H1 (cell line): ENCODE data around the gene PACS1. TPM values are rescaled to one million over a fixed set of nuclear protein-coding genes. Genes with fewer than 3 reads are reported as not detected.

Experiments used
- CTCF ChIA-PET: fragments of 300-600 bp; sonication (Branson Sonifier 250); formaldehyde crosslinking; loops from one replicate; lab custom pipeline; 2021; ENCODE audit not compliant: partially characterized antibody; lab: Charles Lee
- POLR2A ChIA-PET: fragments of 300-600 bp; sonication (Branson Sonifier 250); formaldehyde crosslinking; loops from one replicate; lab custom pipeline; 2021; ENCODE audit warnings: inconsistent platforms; ENCODE audit not compliant: partially characterized antibody; lab: Charles Lee
- DNase-seq, 2 experiments: peaks; one replicate each; pipeline versions ENCODE4 v3.0.0 to v3.0.0-alpha.2; 2010 to 2022; ENCODE audit warnings: low spot score in 2 of 2, low read depth in 1 of 2, mixed read lengths in 1 of 2
- FAIRE-seq: peaks from 2 replicates; lab custom pipeline; 2011; peaks lifted over from hg19 to GRCh38; lab: Jason Lieb, UNC
- H2AFZ ChIP-seq: 2 replicates; pipeline ENCODE4 v1.8.1; 2012; ENCODE audit warnings: low read length, inconsistent platforms
- H2AK5ac ChIP-seq: 2 replicates; pipeline ENCODE4 v1.6.1; 2013; ENCODE audit warnings: low read depth, low read length
- H2BK120ac ChIP-seq: replicated peaks from 2 replicates; pipeline ENCODE3; 2013; ENCODE audit warnings: low read depth, low read length, inconsistent platforms
- H2BK12ac ChIP-seq: 2 replicates; pipeline ENCODE4 v1.6.1; 2013; ENCODE audit warnings: low read depth, low read length
- H2BK15ac ChIP-seq: 2 replicates; pipeline ENCODE4 v1.6.1; 2013; ENCODE audit warnings: low read length
- H2BK20ac ChIP-seq: 2 replicates; pipeline ENCODE4 v1.6.1; 2013; ENCODE audit warnings: low read length
- H2BK5ac ChIP-seq: 2 replicates; pipeline ENCODE4 v1.6.1; 2013; ENCODE audit warnings: low read depth, low read length
- H3K14ac ChIP-seq: 2 replicates; pipeline ENCODE4 v1.6.1; 2013; ENCODE audit warnings: inconsistent platforms; ENCODE audit not compliant: insufficient read length
- H3K18ac ChIP-seq: 2 replicates; pipeline ENCODE4 v1.6.1; 2013; ENCODE audit warnings: low read length; ENCODE audit errors: extremely low read depth
- H3K23ac ChIP-seq: 2 replicates; pipeline ENCODE4 v1.6.1; 2013; ENCODE audit warnings: inconsistent platforms; ENCODE audit not compliant: insufficient read length
- H3K23me2 ChIP-seq: 2 replicates; pipeline ENCODE4 v1.6.1; 2013; ENCODE audit warnings: low read depth, low read length
- H3K27ac ChIP-seq: 2 replicates; pipeline ENCODE4 v1.6.1; 2011; ENCODE audit warnings: low read depth, low read length, inconsistent platforms
- H3K27me3 ChIP-seq, 4 experiments: replicated peaks in 1 of 4; 1 replicate in 1 of 4; 2 replicates in 3 of 4; pipeline versions ENCODE4 v1.6.1 to v1.8.1; 2011 to 2013; ENCODE audit warnings: low read length in 3 of 4, mild to moderate bottlenecking in 3 of 4, inconsistent platforms in 2 of 4, mixed read lengths in 2 of 4, moderate library complexity in 1 of 4; ENCODE audit not compliant: control insufficient read depth in 3 of 4, insufficient read depth in 3 of 4; ENCODE audit errors: extremely low read depth in 1 of 4
- H3K36me3 ChIP-seq, 4 experiments: 2 replicates each; pipeline versions ENCODE4 v1.6.1 to v1.8.1; 2011 to 2013; ENCODE audit warnings: mild to moderate bottlenecking in 4 of 4, low read length in 3 of 4, moderate library complexity in 2 of 4, control low read depth in 1 of 4, inconsistent platforms in 1 of 4; ENCODE audit not compliant: insufficient read depth in 4 of 4, control insufficient read depth in 2 of 4
- H3K4ac ChIP-seq: replicated peaks from 2 replicates; pipeline ENCODE3; 2013; ENCODE audit warnings: low read length, low read depth, mixed read lengths, inconsistent platforms; ENCODE audit not compliant: insufficient read length
- H3K4me1 ChIP-seq, 4 experiments: replicated peaks in 1 of 4; 1 replicate in 1 of 4; 2 replicates in 3 of 4; pipeline versions ENCODE4 v1.6.1 to v1.8.1; 2011 to 2013; ENCODE audit warnings: low read length in 3 of 4, inconsistent platforms in 2 of 4, mixed read lengths in 1 of 4; ENCODE audit not compliant: insufficient read depth in 4 of 4, control insufficient read depth in 3 of 4
- H3K4me2 ChIP-seq, 2 experiments: 2 replicates each; pipeline versions ENCODE4 v1.6.1 to v1.8.1; 2011 to 2013; ENCODE audit warnings: low read depth in 2 of 2, low read length in 2 of 2, control low read depth in 1 of 2, inconsistent platforms in 1 of 2, mild to moderate bottlenecking in 1 of 2; ENCODE audit not compliant: insufficient read depth in 1 of 2
- H3K4me3 ChIP-seq, 4 experiments: fragments of 200-600, 300-600 bp in 1 of 4; sonication (generic), shearing (Covaris generic), sonication (Bioruptor Twin) in 1 of 4; 2 replicates each; pipeline versions ENCODE4 v1.5.1 to v1.8.1; 2011 to 2016; ENCODE audit warnings: low read length in 4 of 4, low read depth in 3 of 4, control low read depth in 2 of 4, inconsistent platforms in 2 of 4, mild to moderate bottlenecking in 2 of 4, mixed read lengths in 1 of 4, moderate library complexity in 1 of 4; ENCODE audit not compliant: insufficient read depth in 2 of 4; ENCODE audit errors: extremely low read depth in 1 of 4
- H3K56ac ChIP-seq: replicated peaks from 2 replicates; pipeline ENCODE3; 2013; ENCODE audit warnings: low read depth, mild to moderate bottlenecking, mixed read lengths, low read length, inconsistent platforms; ENCODE audit not compliant: insufficient read length
- H3K79me1 ChIP-seq: 2 replicates; pipeline ENCODE4 v1.6.1; 2013; ENCODE audit warnings: low read depth, low read length, control low read depth
- H3K79me2 ChIP-seq, 2 experiments: 2 replicates each; pipeline versions ENCODE4 v1.6.1 to v1.8.1; 2012 to 2013; ENCODE audit warnings: low read length in 2 of 2, mild to moderate bottlenecking in 2 of 2, inconsistent platforms in 1 of 2; ENCODE audit not compliant: insufficient read depth in 2 of 2, control insufficient read depth in 1 of 2
- H3K9ac ChIP-seq, 4 experiments: replicated peaks in 1 of 4; 1 replicate in 1 of 4; 2 replicates in 3 of 4; pipeline versions ENCODE4 v1.6.1 to v1.8.1; 2011 to 2013; ENCODE audit warnings: low read depth in 3 of 4, low read length in 3 of 4, control low read depth in 2 of 4, mild to moderate bottlenecking in 2 of 4, moderate library complexity in 2 of 4, inconsistent platforms in 1 of 4; ENCODE audit errors: extremely low read depth in 1 of 4
- H3K9me3 ChIP-seq, 2 experiments: 2 replicates each; pipeline versions ENCODE4 v1.6.1 to v1.8.1; 2012 to 2013; ENCODE audit warnings: mild to moderate bottlenecking in 2 of 2, moderate library complexity in 2 of 2, control low read depth in 1 of 2, inconsistent platforms in 1 of 2, low read depth in 1 of 2, low read length in 1 of 2, mixed read lengths in 1 of 2; ENCODE audit not compliant: insufficient read depth in 2 of 2
- H4K20me1 ChIP-seq, 2 experiments: replicated peaks in 1 of 2; 2 replicates each; pipeline versions ENCODE3 to v1.8.1; 2011 to 2013; ENCODE audit warnings: inconsistent platforms in 2 of 2, low read length in 2 of 2, mild to moderate bottlenecking in 1 of 2; ENCODE audit not compliant: insufficient read depth in 2 of 2, control insufficient read depth in 1 of 2
- H4K5ac ChIP-seq: 2 replicates; pipeline ENCODE4 v1.6.1; 2013; ENCODE audit warnings: low read length, low read depth, mixed read lengths, inconsistent platforms; ENCODE audit not compliant: insufficient read length
- H4K8ac ChIP-seq: 2 replicates; pipeline ENCODE4 v1.8.0; 2013; ENCODE audit warnings: mild to moderate bottlenecking, moderate library complexity, low read length, inconsistent platforms; ENCODE audit not compliant: insufficient read depth; ENCODE audit errors: extremely low read depth
- H4K91ac ChIP-seq: replicated peaks from 2 replicates; pipeline ENCODE3; 2013; ENCODE audit warnings: low read length, mixed read lengths, inconsistent platforms; ENCODE audit not compliant: insufficient read length
- ATF2 ChIP-seq: IDR thresholded peaks from 2 replicates; pipeline ENCODE4 v1.6.1; 2012; ENCODE audit warnings: low read length, inconsistent platforms
- CTBP2 ChIP-seq: IDR thresholded peaks from 2 replicates; pipeline ENCODE4 v1.7.0; 2011; ENCODE audit warnings: borderline replicate concordance, mild to moderate bottlenecking, moderate library complexity, mixed read lengths, low read length; ENCODE audit not compliant: insufficient read depth, insufficient read length
- EP300 ChIP-seq, 2 experiments: IDR thresholded peaks; 1 replicate in 1 of 2; 2 replicates in 1 of 2; pipeline ENCODE4 v1.6.1; 2011 to 2012; ENCODE audit warnings: low read depth in 2 of 2, low read length in 2 of 2, mild to moderate bottlenecking in 2 of 2, borderline replicate concordance in 1 of 2, inconsistent platforms in 1 of 2, moderate library complexity in 1 of 2
- JUN ChIP-seq: IDR thresholded peaks from 2 replicates; pipeline ENCODE4 v1.6.1; 2011; ENCODE audit warnings: low read depth, mild to moderate bottlenecking, improper control_type of control experiment, low read length
- MAX ChIP-seq: IDR thresholded peaks from 2 replicates; pipeline ENCODE4 v1.6.1; 2012; ENCODE audit warnings: inconsistent platforms
- NANOG ChIP-seq: IDR thresholded peaks from 2 replicates; pipeline ENCODE4 v1.6.1; 2011; ENCODE audit warnings: low read length, low read depth, mild to moderate bottlenecking, inconsistent platforms; ENCODE audit not compliant: insufficient read depth, poor library complexity, severe bottlenecking
- SP2 ChIP-seq: IDR thresholded peaks from 2 replicates; pipeline ENCODE4 v1.6.1; 2012; ENCODE audit warnings: mild to moderate bottlenecking, low read length, inconsistent platforms
- SUZ12 ChIP-seq: fragments of 200-600 bp; sonication (generic); IDR thresholded peaks from 2 replicates; pipeline ENCODE4 v1.6.1; 2012; ENCODE audit warnings: mild to moderate bottlenecking, inconsistent platforms, low read length, moderate library complexity, mixed read lengths
- WGBS, 2 experiments: shearing (Covaris generic) in 1 of 2; methylation state at CpG; one replicate each; pipeline versions ENCODE4 v1.1.6 to v1.1.7; 2013 to 2015; ENCODE audit warnings: low lambda C conversion rate in 2 of 2, mixed read lengths in 2 of 2, inconsistent platforms in 1 of 2, low coverage in 1 of 2, missing lambda C conversion rate in 1 of 2; ENCODE audit not compliant: insufficient replicate concordance in 2 of 2, insufficient coverage in 1 of 2, insufficient read length in 1 of 2; ENCODE audit errors: extremely low coverage in 1 of 2, missing lambda C conversion rate in 1 of 2; 5-methylcytosine and 5-hydroxymethylcytosine counted together
- polyA plus RNA-seq, 7 experiments: library from polyadenylated mRNA; depleted of rRNA in 3 of 7; stranded (reverse) in 5 of 7; unstranded in 2 of 7; fragments of >200 nt in 5 of 7; fragments of 200-250 nt in 2 of 7; gene quantifications; 1 replicate in 5 of 7; 2 replicates in 1 of 7; 4 replicates in 1 of 7; pipeline versions ENCODE4 v1.2.1 to v1.2.3, GENCODE V29; 2011 to 2013; ENCODE audit warnings: missing spikeins in 2 of 7, mixed read lengths in 2 of 7
- total RNA-seq: library from RNA; stranded (reverse); fragmentation: NEBNext Ultra II Directional; extraction: Animal tissue kit (Norgen Biotek cat#: 25700); gene quantifications from 2 replicates; pipeline ENCODE4 v1.2.1, GENCODE V29; 2021

Gene PACS1
- total and polyA plus RNA-seq, 2 of the 8 experiments (the other 6 are each of a cell fraction or from before 2014, with no cell fraction given): 11.5 to 36.0 TPM

GRCh38 chr11:66055021-66055420 is 15.1 kb upstream of the PACS1 start:
- Histone ChIP-seq H3K4ac (no peak overlapping the region), H2BK15ac (no peak overlapping the region), H3K4me3 (no peak overlapping the region), H4K5ac (no peak overlapping the region), H4K91ac (no peak overlapping the region), H2AFZ (no peak overlapping the region), H3K36me3 (peaks cover 32 to 56% (median 46%) of the 10 kb centered on the region in 4 experiments), H3K14ac (no peak overlapping the region), H2AK5ac (no peak overlapping the region), H3K79me2 (peaks cover 10 to 23% of the 10 kb centered on the region in 2 experiments), H3K79me1 (peaks cover 10% of the 10 kb centered on the region), H3K27ac (no peak overlapping the region), H4K20me1 (peaks cover 0 to 7% of the 10 kb centered on the region in 2 experiments), H3K4me2 (no peak overlapping the region), H2BK12ac (no peak overlapping the region), H4K8ac (no peak overlapping the region), H3K27me3 (no peaks in the 10 kb centered on the region), H3K9me3 (no peaks in the 10 kb centered on the region), H3K23me2 (peaks cover 9% of the 10 kb centered on the region; the same call in 1 of the 2 replicates), H2BK120ac (no peak overlapping the region), H2BK20ac (no peak overlapping the region), H3K9ac (no peak overlapping the region), H2BK5ac (no peak overlapping the region), H3K23ac (no peak overlapping the region), H3K4me1 (peaks cover 0 to 14% (median 10%) of the 10 kb centered on the region in 4 experiments; a peak in 6 of 7 replicates), H3K18ac (no peak overlapping the region), H3K56ac (no peak overlapping the region)
- ChIA-PET CTCF (interaction anchor here (0.6 to 12.0 kb wide), 4 partner anchors 11 to 170 kb away, joined by 3 to 144 read pairs (median 4); no protein-coding TSS in a partner anchor), POLR2A (interaction anchor here (1.3 to 13.4 kb wide), 4 partner anchors 9 to 56 kb away, joined by 3 to 150 read pairs (median 4); partner anchors contain the start of genes CST6 and PACS1)
- no peak for FAIRE-seq
- WGBS, 2 experiments: 95% methylated on average over 6 of the region's 7 CpGs; no CpG with 5 or more reads in 1 of the 2 experiments
- no peak for DNase-seq
- TF ChIP-seq SP2 (no peak), CTBP2 (no peak), ATF2 (no peak), JUN (no peak), SUZ12 (no peak), MAX (no peak), EP300 (IDR thresholded peaks at IDR 0.05; ENCODE audit: borderline replicate concordance in 1 of 2, low read depth in 2 of 2, low read length in 2 of 2) (no peak), NANOG (no peak)
